ENCODE data around the gene ABI3BP.

ABI3BP gene

GRCh38 chr3:100810671-100811070 lies 182.6 kb downstream of the ABI3BP start:
- no peaks in the 10 kb centered on the region for H3K4me1 ChIP-seq (ENCODE audit: control insufficient read depth, insufficient read depth, low read length)
- no peaks in the 10 kb centered on the region for H3K27me3 ChIP-seq (ENCODE audit: control insufficient read depth, insufficient read depth, low read length)
- H3K4me3 ChIP-seq (ENCODE audit: low read length) = no peak overlapping the region
- H3K9ac ChIP-seq (ENCODE audit: low read length) = no peak overlapping the region
- no peaks in the 10 kb centered on the region for H3K36me3 ChIP-seq (ENCODE audit: control insufficient read depth, insufficient read depth, low read length)
- no peaks in the 10 kb centered on the region for H3K9me3 ChIP-seq (ENCODE audit: control insufficient read depth, low read length)

DNA sequence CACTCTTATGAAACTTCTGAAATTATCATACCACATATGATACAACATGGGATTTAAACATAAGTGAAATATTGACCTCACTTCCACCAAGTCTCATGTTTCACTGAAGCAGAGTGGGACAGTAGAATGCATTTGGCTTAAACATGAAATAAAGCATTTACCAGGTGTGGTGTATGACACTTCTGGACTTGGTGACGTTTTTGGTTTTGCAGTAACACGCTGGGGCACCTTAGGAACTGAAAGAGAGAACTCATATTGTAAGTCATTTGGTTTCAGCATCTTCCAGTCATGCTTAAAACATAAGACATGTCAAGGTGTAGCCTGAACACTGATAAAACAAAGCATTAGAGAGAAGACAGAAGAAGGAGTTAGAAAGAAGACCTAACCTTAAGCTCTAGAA lies 188.6 kb downstream of the ABI3BP start:
- H3K4me3 ChIP-seq (ENCODE audit: low read length) = no peak overlapping the region
- no peaks in the 10 kb centered on the region for H3K27me3 ChIP-seq (ENCODE audit: control insufficient read depth, insufficient read depth, low read length)
- H3K9me3 ChIP-seq (ENCODE audit: control insufficient read depth, low read length) = no peaks in the 10 kb centered on the region
- no peak overlapping the region for H3K9ac ChIP-seq (ENCODE audit: low read length)
- no peaks in the 10 kb centered on the region for H3K4me1 ChIP-seq (ENCODE audit: control insufficient read depth, insufficient read depth, low read length)
- no peaks in the 10 kb centered on the region for H3K36me3 ChIP-seq (ENCODE audit: control insufficient read depth, insufficient read depth, low read length)

DNA sequence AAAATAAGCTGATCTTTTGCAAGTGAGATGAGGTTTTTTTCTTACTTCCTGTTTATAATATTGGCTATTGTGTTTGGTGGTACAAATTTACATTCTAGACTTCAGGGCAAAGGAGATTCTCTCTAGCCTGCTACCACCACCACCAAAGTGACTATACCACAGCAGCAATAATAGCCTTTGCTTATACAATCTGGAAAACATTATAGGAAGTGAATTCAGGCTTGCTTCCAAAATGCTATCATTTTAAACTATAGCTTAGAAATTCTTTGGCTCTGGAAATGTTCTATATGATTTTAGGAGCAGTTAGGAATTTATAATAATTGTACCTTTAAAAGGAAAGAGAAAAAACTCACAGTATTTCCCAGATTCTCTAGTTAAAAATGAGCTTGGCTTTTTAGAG lies 189.5 kb downstream of the ABI3BP start:
- no peak overlapping the region for H3K4me3 ChIP-seq (ENCODE audit: low read length)

DNA sequence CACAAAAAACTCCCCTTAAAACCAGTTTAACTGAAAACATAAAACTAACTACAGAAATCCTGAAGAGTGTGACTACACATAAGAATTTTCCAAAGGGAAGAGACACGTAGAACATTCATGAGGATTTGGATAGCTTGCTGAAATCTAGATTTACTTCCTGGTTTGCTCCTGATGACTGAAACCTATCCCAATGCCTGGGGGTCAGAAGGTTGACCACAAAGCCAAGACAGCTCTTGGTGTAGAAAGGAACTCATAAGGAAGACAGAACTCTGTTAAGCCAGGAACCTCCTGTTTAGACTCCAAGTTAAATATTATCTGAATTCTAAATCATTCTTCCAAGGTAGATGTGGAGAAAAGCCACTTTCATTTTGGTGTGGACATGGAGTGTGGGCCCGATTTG lies 191.1 kb downstream of the ABI3BP start:
- H3K27me3 ChIP-seq (ENCODE audit: control insufficient read depth, insufficient read depth, low read length) = no peaks in the 10 kb centered on the region
- no peaks in the 10 kb centered on the region for H3K36me3 ChIP-seq (ENCODE audit: control insufficient read depth, insufficient read depth, low read length)

More for the DNA sequence above, 189.5 kb downstream of the ABI3BP start:
- H3K36me3 ChIP-seq (ENCODE audit: control insufficient read depth, insufficient read depth, low read length) = no peaks in the 10 kb centered on the region
- no peaks in the 10 kb centered on the region for H3K4me1 ChIP-seq (ENCODE audit: control insufficient read depth, insufficient read depth, low read length)
- H3K9me3 ChIP-seq (ENCODE audit: control insufficient read depth, low read length) = no peaks in the 10 kb centered on the region
- no peaks in the 10 kb centered on the region for H3K27me3 ChIP-seq (ENCODE audit: control insufficient read depth, insufficient read depth, low read length)
- no peak overlapping the region for H3K9ac ChIP-seq (ENCODE audit: low read length)

GRCh38 chr3:100798012-100798411 lies 195.2 kb downstream of the ABI3BP start:
- Histone ChIP-seq H3K9ac (ENCODE audit: low read length) (no peak overlapping the region), H3K9me3 (ENCODE audit: control insufficient read depth, low read length) (no peaks in the 10 kb centered on the region), H3K27me3 (ENCODE audit: control insufficient read depth, insufficient read depth, low read length) (no peaks in the 10 kb centered on the region), H3K4me1 (ENCODE audit: control insufficient read depth, insufficient read depth, low read length) (no peaks in the 10 kb centered on the region), H3K36me3 (ENCODE audit: control insufficient read depth, insufficient read depth, low read length) (no peaks in the 10 kb centered on the region), H3K4me3 (ENCODE audit: low read length) (no peak overlapping the region)

More for the DNA sequence above, 191.1 kb downstream of the ABI3BP start:
- Histone ChIP-seq H3K4me3 (ENCODE audit: low read length) (no peak overlapping the region), H3K9me3 (ENCODE audit: control insufficient read depth, low read length) (no peaks in the 10 kb centered on the region), H3K4me1 (ENCODE audit: control insufficient read depth, insufficient read depth, low read length) (no peaks in the 10 kb centered on the region), H3K9ac (ENCODE audit: low read length) (no peak overlapping the region)

DNA sequence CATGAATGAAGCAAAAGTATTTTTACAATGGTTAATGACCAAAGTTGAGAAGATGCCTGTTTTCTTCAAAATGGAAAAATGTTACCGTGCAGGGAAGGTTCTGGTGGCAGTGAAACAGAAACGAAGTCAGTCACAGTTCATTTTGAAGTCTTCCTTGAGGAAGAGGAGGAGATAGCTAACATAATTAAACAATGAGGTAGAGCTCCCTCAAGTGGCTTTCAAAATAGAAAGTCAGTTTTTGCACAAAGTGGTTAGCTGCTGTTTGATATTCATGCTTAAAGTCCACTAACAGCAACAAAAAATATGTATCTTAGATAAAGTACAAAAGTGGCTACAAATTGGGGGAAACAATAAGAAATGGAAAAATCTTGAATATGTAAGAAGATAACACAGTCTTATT lies 196.7 kb downstream of the ABI3BP start:
- Histone ChIP-seq H3K27me3 (ENCODE audit: control insufficient read depth, insufficient read depth, low read length) (no peaks in the 10 kb centered on the region), H3K4me1 (ENCODE audit: control insufficient read depth, insufficient read depth, low read length) (no peaks in the 10 kb centered on the region), H3K9me3 (ENCODE audit: control insufficient read depth, low read length) (no peaks in the 10 kb centered on the region), H3K36me3 (ENCODE audit: control insufficient read depth, insufficient read depth, low read length) (no peaks in the 10 kb centered on the region), H3K9ac (ENCODE audit: low read length) (no peak overlapping the region), H3K4me3 (ENCODE audit: low read length) (no peak overlapping the region)

DNA sequence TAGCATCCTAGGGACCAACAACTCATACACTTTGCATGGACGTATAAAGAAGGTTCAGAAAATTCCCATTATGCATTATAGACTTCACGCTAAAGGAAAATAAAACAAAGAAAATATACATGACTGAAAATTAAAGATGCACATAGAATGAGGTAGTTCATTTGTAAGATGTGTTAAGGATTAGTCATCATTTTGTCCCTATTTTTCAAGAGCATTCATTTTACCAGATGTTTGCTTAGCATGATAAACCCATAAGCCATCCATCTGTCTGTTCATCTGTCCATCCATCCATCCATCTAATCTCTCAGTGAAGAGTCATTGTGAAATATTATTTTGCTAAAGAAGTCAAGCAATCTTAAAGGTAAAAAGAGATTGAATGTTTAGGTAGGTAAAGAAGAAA lies 203.6 kb downstream of the ABI3BP start:
- H3K36me3 ChIP-seq (ENCODE audit: control insufficient read depth, insufficient read depth, low read length) = no peaks in the 10 kb centered on the region
- H3K9me3 ChIP-seq (ENCODE audit: control insufficient read depth, low read length) = no peaks in the 10 kb centered on the region
- H3K4me3 ChIP-seq (ENCODE audit: low read length) = no peak overlapping the region
- H3K9ac ChIP-seq (ENCODE audit: low read length) = no peak overlapping the region
- no peaks in the 10 kb centered on the region for H3K27me3 ChIP-seq (ENCODE audit: control insufficient read depth, insufficient read depth, low read length)
- H3K4me1 ChIP-seq (ENCODE audit: control insufficient read depth, insufficient read depth, low read length) = no peaks in the 10 kb centered on the region

GRCh38 chr3:100783619-100784018 lies 209.6 kb downstream of the ABI3BP start:
- Histone ChIP-seq H3K27me3 (ENCODE audit: control insufficient read depth, insufficient read depth, low read length) (no peaks in the 10 kb centered on the region), H3K4me1 (ENCODE audit: control insufficient read depth, insufficient read depth, low read length) (no peaks in the 10 kb centered on the region), H3K9me3 (ENCODE audit: control insufficient read depth, low read length) (no peaks in the 10 kb centered on the region), H3K36me3 (ENCODE audit: control insufficient read depth, insufficient read depth, low read length) (no peaks in the 10 kb centered on the region), H3K9ac (ENCODE audit: low read length) (no peak overlapping the region), H3K4me3 (ENCODE audit: low read length) (no peak overlapping the region)

GRCh38 chr3:100782906-100783305 lies 210.3 kb downstream of the ABI3BP start:
- Histone ChIP-seq H3K9ac (ENCODE audit: low read length) (no peak overlapping the region), H3K4me3 (ENCODE audit: low read length) (no peak overlapping the region), H3K36me3 (ENCODE audit: control insufficient read depth, insufficient read depth, low read length) (no peaks in the 10 kb centered on the region)

DNA sequence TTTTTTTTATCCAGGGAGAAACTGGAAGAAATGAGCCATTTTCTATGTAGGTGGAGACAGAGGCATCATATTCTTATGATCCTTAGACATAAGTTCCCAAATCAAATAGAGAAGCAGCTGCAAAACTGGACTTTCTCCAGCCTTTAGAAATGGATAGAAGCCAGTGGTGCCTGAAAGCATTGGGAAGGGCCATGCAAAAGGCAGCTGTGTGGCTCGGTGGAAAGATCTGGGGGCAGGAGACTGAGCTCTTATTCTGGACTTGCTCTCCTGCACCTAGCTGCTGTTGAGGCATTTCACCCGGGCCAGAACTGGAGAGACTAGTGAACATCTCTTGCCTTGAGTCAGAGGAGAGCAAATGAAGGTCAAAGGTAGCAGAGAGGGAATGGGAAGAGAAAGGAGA lies 210.9 kb downstream of the ABI3BP start:
- Histone ChIP-seq H3K27me3 (ENCODE audit: control insufficient read depth, insufficient read depth, low read length) (no peaks in the 10 kb centered on the region), H3K9ac (ENCODE audit: low read length) (no peak overlapping the region), H3K4me3 (ENCODE audit: low read length) (no peak overlapping the region), H3K36me3 (ENCODE audit: control insufficient read depth, insufficient read depth, low read length) (no peaks in the 10 kb centered on the region), H3K9me3 (ENCODE audit: control insufficient read depth, low read length) (no peaks in the 10 kb centered on the region), H3K4me1 (ENCODE audit: control insufficient read depth, insufficient read depth, low read length) (no peaks in the 10 kb centered on the region)

More at GRCh38 chr3:100782906-100783305, 210.3 kb downstream of the ABI3BP start:
- Histone ChIP-seq H3K9me3 (ENCODE audit: control insufficient read depth, low read length) (no peaks in the 10 kb centered on the region), H3K27me3 (ENCODE audit: control insufficient read depth, insufficient read depth, low read length) (no peaks in the 10 kb centered on the region), H3K4me1 (ENCODE audit: control insufficient read depth, insufficient read depth, low read length) (no peaks in the 10 kb centered on the region)

GRCh38 chr3:100781301-100781700 lies 211.9 kb downstream of the ABI3BP start:
- no peak overlapping the region for H3K9ac ChIP-seq (ENCODE audit: low read length)
- no peaks in the 10 kb centered on the region for H3K9me3 ChIP-seq (ENCODE audit: control insufficient read depth, low read length)
- no peaks in the 10 kb centered on the region for H3K27me3 ChIP-seq (ENCODE audit: control insufficient read depth, insufficient read depth, low read length)
- no peaks in the 10 kb centered on the region for H3K4me1 ChIP-seq (ENCODE audit: control insufficient read depth, insufficient read depth, low read length)
- no peak overlapping the region for H3K4me3 ChIP-seq (ENCODE audit: low read length)
- no peaks in the 10 kb centered on the region for H3K36me3 ChIP-seq (ENCODE audit: control insufficient read depth, insufficient read depth, low read length)

DNA sequence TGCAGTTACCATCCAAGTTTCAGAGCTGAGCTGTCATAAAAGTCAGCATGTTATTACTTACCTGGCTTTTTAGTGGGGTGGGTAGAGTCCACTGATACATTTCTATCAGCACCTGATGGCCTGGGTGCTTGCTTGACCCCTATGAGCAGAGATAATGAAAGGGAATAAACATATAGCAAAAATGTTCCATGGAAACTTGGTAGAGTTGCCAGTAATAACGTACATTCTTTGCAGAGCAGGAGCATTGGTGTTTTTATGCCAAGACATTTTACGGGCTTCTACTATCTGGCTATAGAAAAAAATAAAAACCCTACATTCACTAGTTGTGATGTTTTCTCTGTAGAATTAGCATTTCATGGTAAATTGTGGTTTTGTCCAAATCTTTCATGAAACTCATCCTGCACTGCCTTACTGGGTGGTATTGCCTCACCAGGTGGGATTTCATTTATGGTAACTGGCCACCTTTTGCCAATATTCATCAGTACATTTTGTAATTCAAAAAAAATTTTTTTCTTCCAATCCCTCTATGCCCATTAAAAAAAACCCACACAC lies 213.1 kb downstream of the ABI3BP start:
- H3K4me1 ChIP-seq (ENCODE audit: control insufficient read depth, insufficient read depth, low read length) = no peaks in the 10 kb centered on the region

GRCh38 chr3:100779480-100779879 lies 213.7 kb downstream of the ABI3BP start:
- no peaks in the 10 kb centered on the region for H3K27me3 ChIP-seq (ENCODE audit: control insufficient read depth, insufficient read depth, low read length)
- H3K9me3 ChIP-seq (ENCODE audit: control insufficient read depth, low read length) = no peaks in the 10 kb centered on the region
- no peaks in the 10 kb centered on the region for H3K36me3 ChIP-seq (ENCODE audit: control insufficient read depth, insufficient read depth, low read length)
- H3K4me3 ChIP-seq (ENCODE audit: low read length) = no peak overlapping the region
- H3K4me1 ChIP-seq (ENCODE audit: control insufficient read depth, insufficient read depth, low read length) = no peaks in the 10 kb centered on the region
- H3K9ac ChIP-seq (ENCODE audit: low read length) = no peak overlapping the region

More for the DNA sequence above, 213.1 kb downstream of the ABI3BP start:
- no peaks in the 10 kb centered on the region for H3K9me3 ChIP-seq (ENCODE audit: control insufficient read depth, low read length)
- no peak overlapping the region for H3K9ac ChIP-seq (ENCODE audit: low read length)
- no peak overlapping the region for H3K4me3 ChIP-seq (ENCODE audit: low read length)
- H3K36me3 ChIP-seq (ENCODE audit: control insufficient read depth, insufficient read depth, low read length) = no peaks in the 10 kb centered on the region
- no peaks in the 10 kb centered on the region for H3K27me3 ChIP-seq (ENCODE audit: control insufficient read depth, insufficient read depth, low read length)
